ENCODE measurements around the gene CIDEC.

The CIDEC gene

GRCh38 chr3:9879830-9880549 is at the start of gene CIDEC:
TSS of gene CIDEC (minus strand) at chr3:9880253. CDS start at chr3:9878486, 1,767 bp downstream.
- DNase-seq: no peak

DNA sequence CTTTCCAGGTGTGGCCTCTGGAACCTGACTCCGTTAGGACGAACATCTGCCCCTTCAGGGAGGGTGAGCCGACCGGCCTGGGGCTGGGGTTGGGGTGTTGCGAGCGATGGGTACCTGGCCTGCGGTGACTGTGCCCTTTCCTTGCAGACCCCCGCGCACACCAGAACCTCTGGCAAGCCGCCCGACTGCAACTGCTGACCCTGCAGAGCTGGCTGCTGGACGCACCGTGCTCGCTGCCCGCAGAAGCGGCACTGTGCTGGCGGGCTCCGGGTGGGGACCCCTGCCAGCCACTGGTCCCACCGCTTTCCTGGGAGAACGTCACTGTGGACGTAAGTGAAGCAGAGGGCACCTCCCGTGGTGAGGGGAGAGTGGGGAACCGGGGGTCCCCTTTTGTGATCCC is 48.1 kb upstream of the CIDEC start:
- no peak for DNase-seq

- no peak for DNase-seq
Measured at GRCh38 chr3:9918261-9919038, 38.4 kb upstream of the CIDEC start.

DNA sequence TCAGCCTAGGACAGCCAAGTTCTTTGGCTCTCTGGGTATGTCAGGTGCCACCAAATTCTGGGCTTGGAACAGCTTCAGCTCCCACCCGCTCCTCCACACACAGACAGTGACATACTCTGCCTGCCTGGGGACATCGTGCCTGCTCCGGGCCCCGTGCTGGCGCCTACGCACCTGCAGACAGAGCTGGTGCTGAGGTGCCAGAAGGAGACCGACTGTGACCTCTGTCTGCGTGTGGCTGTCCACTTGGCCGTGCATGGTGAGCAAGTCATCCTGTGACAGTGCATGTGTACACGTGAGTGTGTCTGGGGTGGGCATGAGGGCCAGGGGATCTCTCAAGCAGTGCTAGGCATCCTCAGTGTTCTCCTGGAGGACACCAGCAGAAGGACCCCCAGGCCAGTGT is 37.8 kb upstream of the CIDEC start:
- no peak for DNase-seq

DNA sequence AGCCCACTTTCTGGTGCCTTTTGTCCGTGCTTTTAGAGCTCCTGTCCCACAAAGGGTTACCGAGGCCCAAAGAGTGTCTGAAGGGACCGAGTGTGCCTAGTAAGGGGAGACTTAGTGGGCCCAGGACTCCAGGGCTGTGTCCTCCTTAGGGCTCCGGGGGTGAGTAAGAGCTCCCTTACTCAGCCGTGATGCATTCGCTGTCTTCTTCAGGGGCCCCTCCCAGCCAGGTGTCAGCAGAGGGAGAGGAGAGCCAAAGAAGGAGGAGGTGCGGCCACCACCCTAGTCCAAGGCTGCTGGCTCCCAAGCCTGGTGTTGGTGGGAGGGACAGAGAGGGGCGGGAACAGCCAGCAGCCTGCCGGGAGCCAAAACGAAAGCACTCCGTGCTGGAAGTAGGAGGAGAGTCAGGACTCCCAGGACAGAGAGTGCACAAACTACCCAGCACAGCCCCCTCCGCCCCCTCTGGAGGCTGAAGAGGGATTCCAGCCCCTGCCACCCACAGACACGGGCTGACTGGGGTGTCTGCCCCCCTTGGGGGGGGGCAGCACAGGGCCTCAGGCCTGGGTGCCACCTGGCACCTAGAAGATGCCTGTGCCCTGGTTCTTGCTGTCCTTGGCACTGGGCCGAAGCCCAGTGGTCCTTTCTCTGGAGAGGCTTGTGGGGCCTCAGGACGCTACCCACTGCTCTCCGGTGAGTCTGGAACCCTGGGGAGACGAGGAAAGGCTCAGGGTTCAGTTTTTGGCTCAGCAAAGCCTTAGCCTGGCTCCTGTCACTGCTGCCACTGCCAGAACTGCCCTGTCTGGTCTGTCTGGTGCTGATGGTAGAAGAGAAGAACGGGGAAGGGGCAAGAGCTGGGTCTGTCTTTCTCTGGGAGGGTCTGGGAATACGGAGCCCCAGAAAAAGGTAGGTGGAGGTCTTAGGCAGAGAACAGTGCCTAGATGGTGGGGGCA is 37.0 kb upstream of the CIDEC start, which contains the start of gene IL17RC:
IL17RC (plus strand) TSS at position 365 of the 947 bp plus-strand sequence; CDS start at position 583, 218 bp downstream.
- peak; percentile 90 for DNase-seq

DNA sequence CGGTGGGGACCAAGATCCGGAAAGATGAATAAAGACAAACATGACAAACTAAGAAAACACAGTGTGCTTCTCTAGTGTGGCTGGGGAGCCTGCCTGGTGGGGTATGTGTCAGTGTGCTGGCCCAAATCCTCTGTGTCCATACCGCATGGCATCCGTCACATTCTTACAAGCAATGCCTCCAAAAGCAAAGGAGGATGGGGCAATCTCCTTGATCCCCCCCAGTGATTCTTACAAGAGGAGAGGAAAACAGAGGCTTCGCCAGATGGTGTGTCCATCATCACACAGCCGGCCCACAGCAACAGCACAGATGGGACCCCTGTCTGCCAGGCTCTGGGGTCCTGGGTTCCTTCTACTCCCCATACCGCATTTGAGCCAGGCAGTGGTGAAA is 36.3 kb upstream of the CIDEC start:
- no peak for DNase-seq

DNA sequence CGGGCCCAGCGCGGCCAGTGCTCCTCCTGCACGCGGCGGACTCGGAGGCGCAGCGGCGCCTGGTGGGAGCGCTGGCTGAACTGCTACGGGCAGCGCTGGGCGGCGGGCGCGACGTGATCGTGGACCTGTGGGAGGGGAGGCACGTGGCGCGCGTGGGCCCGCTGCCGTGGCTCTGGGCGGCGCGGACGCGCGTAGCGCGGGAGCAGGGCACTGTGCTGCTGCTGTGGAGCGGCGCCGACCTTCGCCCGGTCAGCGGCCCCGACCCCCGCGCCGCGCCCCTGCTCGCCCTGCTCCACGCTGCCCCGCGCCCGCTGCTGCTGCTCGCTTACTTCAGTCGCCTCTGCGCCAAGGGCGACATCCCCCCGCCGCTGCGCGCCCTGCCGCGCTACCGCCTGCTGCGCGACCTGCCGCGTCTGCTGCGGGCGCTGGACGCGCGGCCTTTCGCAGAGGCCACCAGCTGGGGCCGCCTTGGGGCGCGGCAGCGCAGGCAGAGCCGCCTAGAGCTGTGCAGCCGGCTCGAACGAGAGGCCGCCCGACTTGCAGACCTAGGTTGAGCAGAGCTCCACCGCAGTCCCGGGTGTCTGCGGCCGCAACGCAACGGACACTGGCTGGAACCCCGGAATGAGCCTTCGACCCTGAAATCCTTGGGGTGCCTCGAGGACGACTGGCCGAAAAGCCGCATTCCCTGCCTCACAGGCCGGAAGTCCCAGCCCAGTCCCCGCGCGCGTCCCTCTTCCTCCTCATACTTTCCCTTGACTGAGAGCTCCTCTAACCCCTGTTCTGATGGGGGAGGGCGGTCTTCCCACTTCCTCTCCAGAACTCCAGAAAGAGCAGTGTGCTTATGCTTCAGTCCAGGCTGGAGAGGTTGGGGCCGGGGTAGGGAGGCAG is 35.4 kb upstream of the CIDEC start:
- DNase-seq: peak; percentile 83

DNA sequence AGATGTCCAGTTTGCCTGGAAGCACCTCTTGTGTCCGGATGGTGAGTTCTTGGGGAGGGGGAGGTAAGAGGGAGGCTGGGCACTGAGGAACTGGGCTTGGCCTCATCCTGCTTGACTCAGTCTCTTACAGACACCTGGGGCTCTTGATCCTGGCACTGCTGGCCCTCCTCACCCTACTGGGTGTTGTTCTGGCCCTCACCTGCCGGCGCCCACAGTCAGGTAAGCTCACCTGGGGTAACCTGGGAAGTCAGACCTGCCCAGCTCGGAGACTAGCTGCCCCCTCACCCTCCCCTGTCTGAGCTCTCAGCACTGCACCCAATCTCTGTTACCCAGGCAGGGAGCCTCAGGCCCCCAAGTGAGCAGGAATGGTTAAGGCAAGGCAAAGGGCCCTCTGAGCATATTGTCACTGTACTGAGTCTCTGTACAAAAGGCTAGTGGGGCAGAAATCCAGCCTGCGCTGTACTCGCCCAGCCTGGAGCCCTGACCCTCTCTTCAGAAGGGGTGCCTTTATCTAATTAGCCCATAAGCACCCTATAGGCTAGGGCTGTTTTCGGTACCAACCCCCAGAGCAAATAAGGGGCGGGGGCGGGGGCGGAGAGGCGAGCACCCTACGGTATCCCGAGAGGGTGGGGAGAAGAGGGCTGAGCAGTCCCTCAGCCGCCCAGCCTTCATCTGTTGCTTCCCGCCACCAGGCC is 34.7 kb upstream of the CIDEC start:
- no peak for DNase-seq

DNA sequence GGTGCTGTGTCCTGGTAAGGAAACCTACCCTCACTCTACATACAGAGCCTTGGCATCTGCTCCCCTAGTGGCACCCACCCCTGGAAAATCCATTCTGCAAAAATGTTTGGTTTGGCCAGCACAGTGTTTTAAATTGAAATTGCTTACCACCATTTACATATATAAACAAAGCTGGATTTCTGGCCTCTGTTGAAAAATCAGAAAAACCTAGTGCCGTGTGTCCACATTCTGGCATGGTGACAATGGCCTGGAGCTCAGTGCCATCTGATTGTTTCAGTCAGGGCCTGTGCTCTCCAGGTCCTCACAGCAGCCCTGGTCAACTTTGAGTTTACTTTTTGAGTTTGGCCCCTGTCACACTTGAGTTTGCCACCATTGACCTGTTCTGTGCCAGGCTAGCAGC is 34.0 kb upstream of the CIDEC start:
- DNase-seq: no peak

GRCh38 chr3:9913601-9914000 is 33.5 kb upstream of the CIDEC start:
- DNase-seq: peak; percentile 69

DNA sequence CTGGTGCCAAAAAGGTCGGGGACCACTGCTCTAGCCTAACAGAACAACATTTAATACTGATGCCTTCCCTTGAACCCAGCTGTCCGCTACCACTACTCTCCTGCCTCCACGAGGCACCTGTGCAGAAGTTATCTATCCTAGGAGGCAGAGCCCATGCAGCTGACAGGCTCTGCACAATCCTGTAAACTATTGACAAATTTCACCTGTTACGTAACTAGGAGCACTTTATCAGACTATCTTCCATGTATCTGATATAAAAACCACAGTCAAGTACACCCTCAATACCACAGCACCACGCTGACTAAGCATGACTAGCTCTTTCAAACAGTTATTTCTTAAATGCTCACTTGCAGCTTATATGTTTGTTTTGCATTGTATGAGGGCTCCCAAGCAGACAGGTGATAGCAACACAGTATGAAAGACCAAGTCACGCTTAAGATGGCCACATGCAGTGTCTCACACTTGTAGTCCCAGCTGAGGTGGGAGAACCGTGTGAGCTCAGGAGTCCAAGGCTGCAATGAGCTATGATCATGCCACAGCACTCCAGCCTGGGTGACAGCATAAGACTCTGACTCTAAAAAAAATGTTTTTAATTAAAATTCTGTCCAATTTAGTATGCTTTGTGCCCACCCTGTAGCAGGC is 32.4 kb upstream of the CIDEC start:
- DNase-seq: no peak

DNA sequence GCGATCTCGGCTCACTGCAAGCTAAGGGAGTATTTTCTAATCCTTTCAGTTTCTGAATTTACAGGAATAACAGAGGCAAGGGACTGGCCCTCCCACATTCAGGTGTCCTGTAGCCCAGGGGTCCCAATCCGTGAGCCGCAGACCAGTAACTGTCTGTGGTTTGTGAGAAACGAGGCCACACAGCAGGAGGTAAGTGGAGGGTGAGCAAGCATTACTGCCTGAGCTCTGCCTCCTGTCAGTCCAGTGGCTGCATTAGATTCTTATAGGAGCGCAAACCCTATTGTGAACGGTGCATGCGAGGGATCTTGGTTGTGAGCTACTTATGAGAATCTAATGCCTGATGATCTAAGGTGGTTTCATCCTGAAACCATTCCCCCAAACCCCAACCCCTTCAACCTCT is 31.8 kb upstream of the CIDEC start:
- no peak for DNase-seq

GRCh38 chr3:9909221-9910013 is 29.4 kb upstream of the CIDEC start:
- no peak for DNase-seq

GRCh38 chr3:9908286-9908685 is 28.2 kb upstream of the CIDEC start:
- DNase-seq: no peak

DNA sequence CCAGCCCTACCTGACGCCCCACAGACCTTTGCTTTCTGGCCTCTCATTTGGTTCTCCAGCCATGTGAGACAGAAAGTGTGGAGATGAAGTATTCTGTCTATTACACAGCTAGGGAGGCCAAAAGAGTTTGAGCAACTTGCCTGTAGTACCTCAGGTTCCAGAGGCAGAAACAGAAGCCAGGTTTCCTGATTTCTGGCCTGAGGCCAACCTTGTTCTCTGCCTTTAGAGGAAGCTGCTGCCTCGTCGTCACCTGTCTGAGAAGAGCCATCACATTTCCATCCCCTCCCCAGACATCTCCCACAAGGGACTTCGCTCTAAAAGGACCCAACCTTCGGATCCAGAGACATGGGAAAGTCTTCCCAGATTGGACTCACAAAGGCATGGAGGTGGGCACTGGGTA is 26.4 kb upstream of the CIDEC start:
- peak; percentile 48 for DNase-seq

DNA sequence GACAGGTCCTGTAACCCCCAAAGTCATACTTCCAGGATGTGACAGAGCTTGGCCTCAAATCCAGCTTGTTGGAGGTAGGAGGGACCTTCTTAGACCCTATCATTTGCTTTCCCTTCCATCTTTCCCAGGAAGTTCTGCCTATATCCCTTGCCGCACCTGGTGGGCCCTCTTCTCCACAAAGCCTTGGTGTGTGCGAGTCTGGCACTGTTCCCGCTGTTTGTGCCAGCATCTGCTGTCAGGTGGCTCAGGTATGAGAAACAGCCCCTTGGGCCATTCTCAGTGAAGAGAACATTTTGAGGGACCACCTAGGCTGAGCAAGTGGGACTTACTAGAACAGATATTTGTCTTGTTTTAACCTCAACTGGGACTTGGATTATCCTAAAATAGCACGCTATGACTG is 23.9 kb upstream of the CIDEC start:
- peak; percentile 32 for DNase-seq

GRCh38 chr3:9903238-9903624 is 23.2 kb upstream of the CIDEC start:
- DNase-seq: no peak

DNA sequence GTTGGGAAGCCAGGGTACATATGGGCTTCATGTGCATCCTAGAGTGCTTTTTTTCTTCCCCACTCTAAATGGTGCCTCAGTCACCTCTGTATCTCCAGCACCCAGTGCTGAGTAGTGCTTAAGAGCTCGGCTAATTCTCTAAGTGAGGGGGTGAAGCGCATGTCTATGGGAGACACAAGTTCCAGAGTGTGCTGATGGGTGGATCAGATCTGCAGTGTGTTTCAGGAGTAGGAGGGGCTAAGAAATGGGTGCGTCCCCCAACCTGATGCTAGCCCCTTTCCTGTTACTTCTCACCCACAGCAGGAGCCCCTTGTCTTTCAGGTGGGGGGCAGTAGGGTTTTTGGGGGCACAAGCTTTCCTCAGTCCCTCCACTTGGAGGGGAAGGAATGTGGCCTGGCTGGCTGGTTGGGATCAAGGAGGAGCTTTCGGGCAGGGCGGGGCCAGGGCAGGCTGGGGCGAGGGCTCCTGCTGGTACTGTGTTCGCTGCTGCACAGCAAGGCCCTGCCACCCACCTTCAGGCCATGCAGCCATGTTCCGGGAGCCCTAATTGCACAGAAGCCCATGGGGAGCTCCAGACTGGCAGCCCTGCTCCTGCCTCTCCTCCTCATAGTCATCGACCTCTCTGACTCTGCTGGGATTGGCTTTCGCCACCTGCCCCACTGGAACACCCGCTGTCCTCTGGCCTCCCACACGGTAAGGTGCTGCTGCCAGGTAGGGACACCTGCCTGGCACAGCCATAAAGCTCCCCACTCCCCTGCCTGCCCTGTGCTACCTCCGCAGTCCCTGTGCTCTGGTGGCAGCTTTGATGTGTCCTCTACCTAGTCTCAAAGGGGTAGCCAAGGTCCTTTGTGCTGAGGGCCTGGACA is 22.6 kb upstream of the CIDEC start, which contains the start of gene IL17RE:
IL17RE (plus strand) TSS at position 477 of the 866 bp plus-strand sequence; CDS start at position 562, 85 bp downstream.
- no peak for DNase-seq

DNA sequence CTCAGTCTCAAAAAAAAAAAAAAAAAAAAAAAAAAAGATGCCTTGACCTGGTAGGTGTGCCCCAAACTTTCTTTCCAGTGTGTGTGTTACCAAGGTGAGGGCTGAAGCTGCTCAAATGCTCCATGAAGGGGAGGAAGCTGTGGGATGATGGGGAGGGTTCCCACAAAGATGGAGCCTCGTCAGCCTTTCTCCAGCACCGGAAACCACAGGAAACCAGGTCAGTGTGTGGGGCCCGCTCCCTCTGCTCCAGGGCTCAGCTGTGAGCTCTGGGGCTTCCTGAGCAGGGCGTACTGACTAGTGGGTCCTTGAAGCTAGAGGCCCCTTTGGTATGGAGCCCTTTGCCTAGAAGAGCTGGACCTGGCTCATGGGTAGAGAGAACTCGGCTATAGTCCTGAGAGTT is 21.9 kb upstream of the CIDEC start:
- no peak for DNase-seq

All from NCI-H2029 treated with DMSO at 0.1 percent for 48 hours (cell line).